GM12878 (cell line): ENCODE data around the gene CACNA1H. TPM values are rescaled to one million over a fixed set of nuclear protein-coding genes. Genes with fewer than 3 reads are reported as not detected.

Source experiments
- BHLHE40 ChIP-seq, 2 experiments: fragments of 450-650 bp in 1 of 2; IDR thresholded peaks; 2 replicates each; pipeline ENCODE4 v1.6.1; 2011 to 2017; ENCODE audit warnings: low read depth in 2 of 2, borderline replicate concordance in 1 of 2, improper control_type of control experiment in 1 of 2, low read length in 1 of 2, mild to moderate bottlenecking in 1 of 2
- IKZF1 ChIP-seq: fragments of 450-650 bp; conservative IDR thresholded peaks from 2 replicates; pipeline ENCODE4 v1.6.1; 2017; ENCODE audit warnings: antibody characterized with exemption, mild to moderate bottlenecking
- POLR2AphosphoS2 ChIP-seq: IDR thresholded peaks from 2 replicates; pipeline ENCODE4 v1.6.1; 2011; ENCODE audit warnings: low read depth, mild to moderate bottlenecking, low read length, improper control_type of control experiment, moderate library complexity
- RCOR1 ChIP-seq: conservative IDR thresholded peaks from 2 replicates; pipeline ENCODE4 v1.6.1; 2012; ENCODE audit warnings: low read depth, low read length, improper control_type of control experiment
- SMAD5 ChIP-seq: IDR thresholded peaks from 2 replicates; pipeline ENCODE4 v1.6.1; 2016; ENCODE audit warnings: antibody characterized with exemption, low read depth
- SUPT20H ChIP-seq: IDR thresholded peaks from 2 replicates; pipeline ENCODE4 v1.6.1; 2011; ENCODE audit warnings: low read depth, mild to moderate bottlenecking, low read length, moderate library complexity, borderline replicate concordance; ENCODE audit not compliant: control insufficient read depth
- ZNF687 ChIP-seq: fragments of 450-650 bp; IDR thresholded peaks from 2 replicates; pipeline ENCODE4 v1.6.1; 2017; ENCODE audit warnings: mild to moderate bottlenecking, moderate library complexity
- polyA plus RNA-seq, 11 experiments: library from polyadenylated mRNA; depleted of rRNA in 4 of 11; unstranded in 6 of 11; stranded (reverse) in 5 of 11; fragments of >200 nt; fragmentation: Nextera tagmentation in 4 of 11; fragmentation: Illumina TruSeq in 1 of 11; extraction: Ambion mirVana in 4 of 11; extraction: Trizol in 1 of 11; gene quantifications; 1 replicate in 1 of 11; 2 replicates in 10 of 11; pipeline versions ENCODE4 v1.2.1 to v1.2.3, GENCODE V29; 2011 to 2016; ENCODE audit warnings: inconsistent platforms in 2 of 11, missing spikeins in 2 of 11, low read depth in 1 of 11
- total RNA-seq, 4 experiments: library from RNA; depleted of rRNA in 3 of 4; stranded (reverse); fragments of >200 nt in 3 of 4; fragmentation: Illumina TruSeq in 1 of 4; extraction: Trizol in 1 of 4; gene quantifications; 2 replicates each; pipeline versions ENCODE4 v1.2.1 to v1.2.3, GENCODE V29; 2013 to 2021

The CACNA1H gene
- total and polyA plus RNA-seq, 10 of the 15 experiments (the other 5 are each of a cell fraction or from before 2014, with no cell fraction given): 0.03 to 0.54 TPM; not detected in 8

- TF ChIP-seq ZNF687 (no peak), POLR2AphosphoS2 (no peak), BHLHE40 (IDR thresholded peaks at IDR 0.05; ENCODE audit: borderline replicate concordance in 1 of 2, low read depth in 2 of 2, low read length in 1 of 2) (no peak), IKZF1 (no peak), SMAD5 (no peak), RCOR1 (no peak), SUPT20H (no peak)
Measured at GRCh38 chr16:1261131-1261892, 108.4 kb downstream of the CACNA1H start (continued).
